HG03103 (cell line): ENCODE data around the gene LKAAEAR1.

Experiments used
- ATAC-seq: cut with Tn5 transposase; IDR thresholded peaks from one replicate; pipeline ENCODE4 v1.9.1; 2021; ENCODE audit warnings: low read depth; ENCODE audit not compliant: unreplicated experiment

LKAAEAR1 gene

DNA sequence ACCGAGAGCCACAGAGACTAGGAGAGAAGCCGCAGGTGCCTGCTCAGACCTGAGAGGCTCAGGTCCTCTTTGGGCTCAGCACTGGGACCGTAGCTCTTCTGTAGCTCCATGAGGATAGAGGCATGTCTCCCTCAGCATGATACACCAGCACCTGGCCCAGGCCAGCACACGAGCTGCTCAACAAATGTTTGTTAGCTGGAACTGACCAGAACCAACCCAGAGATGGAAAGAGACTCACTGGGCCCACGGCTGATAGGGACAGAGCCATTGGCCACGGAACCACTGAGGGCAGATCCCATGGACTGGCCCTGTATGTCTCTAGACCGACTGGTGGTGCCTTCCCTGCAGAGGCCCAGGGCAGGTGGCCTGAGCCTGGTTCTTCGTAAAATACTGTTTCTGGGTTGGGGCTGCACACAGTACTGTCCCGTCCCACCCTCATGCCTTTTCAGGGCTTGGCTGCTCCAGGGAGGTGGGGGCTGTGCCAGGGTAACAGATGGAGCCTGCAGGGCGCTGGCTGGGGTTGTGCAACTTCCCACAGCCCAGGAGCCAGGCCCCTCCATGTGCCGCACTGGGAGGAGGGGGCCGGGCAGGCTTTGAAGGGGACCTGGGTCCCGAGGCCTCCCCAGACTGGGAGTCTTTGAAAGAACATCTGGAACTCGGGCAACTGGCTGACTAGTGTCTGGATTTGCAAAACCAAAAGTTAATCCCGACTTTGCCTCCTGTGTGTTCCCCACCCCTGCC is 43.0 kb downstream of the LKAAEAR1 start:
- ATAC-seq, result no peak

DNA sequence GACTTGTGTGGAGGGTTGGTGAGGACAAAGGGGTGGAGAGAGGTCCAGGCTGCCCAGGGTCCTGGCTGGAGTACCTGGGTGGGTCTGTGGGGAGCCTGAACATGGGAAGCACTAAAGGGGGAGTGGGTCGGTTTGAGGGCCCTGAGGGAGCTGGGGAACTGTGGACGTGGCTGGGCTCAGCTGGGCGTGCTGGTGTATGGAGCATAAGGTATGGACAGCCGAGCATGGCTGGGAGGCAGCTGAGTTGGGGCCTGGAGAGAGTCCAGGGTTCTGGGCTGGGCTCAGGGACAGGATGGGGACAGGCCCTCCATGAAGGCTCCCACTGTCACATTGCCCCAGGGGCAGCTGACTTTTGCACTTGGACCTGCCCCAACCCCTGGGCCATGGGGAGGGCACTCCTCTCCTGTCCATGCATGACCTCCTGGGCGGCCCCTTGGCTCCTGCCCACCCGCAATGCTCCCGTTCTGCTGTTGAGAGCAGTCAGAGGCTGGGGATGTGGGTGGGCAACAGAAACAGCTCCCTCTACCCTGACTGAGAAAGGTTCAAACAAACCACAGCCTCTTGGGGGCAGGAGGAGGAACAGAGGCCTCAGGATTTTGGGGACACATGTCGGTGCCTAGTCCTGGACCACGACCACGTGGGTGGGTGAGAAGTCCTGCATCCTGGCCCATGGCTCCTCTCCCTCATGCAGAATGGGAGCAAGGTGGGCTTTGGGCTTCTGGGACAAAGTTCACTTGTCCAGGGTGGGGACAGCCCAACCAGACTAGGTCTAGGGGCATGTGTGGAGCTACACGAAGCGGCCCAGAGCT is 43.8 kb downstream of the LKAAEAR1 start:
- no peak for ATAC-seq

DNA sequence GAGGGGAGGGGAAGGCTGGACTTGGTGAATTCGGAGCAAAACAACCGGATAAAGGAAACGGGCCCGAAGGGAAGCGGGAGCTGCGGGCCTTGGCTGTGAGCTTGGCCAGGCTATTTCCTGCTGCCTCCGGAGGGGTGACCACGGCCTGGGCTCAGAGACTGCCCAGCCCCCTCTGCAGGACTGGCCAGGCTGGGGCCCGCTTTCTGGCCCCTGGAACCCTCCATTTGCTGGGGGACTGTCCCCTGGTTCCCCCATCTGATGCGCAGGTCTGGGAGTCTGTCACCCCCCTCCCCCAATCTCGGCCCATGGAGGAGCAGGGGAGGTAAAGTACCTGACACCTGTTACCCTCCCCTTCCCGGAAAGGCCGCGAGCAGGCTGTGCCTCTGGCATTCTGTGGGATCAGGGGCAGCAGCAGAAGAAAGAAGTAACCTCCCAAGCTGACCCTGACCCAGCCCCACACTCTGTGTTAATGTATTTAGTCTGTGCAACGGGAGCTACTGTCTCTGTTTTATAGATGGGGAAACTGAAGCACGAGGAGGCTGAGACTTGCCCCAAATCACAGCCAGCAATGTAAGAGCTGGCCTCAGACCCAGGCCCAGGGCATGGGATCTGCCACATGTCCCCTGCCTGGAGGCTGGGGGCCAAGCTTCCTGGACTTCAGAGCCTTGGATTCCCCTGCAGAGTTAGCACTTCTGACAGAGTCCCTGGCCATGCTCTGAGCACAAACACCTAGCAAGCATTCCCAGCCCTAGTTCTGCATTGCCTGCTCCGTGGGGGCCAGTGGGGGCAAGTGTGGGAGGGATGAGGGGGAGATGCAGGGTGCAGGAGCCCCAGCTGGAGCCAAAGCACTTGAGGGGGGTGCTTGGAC is 44.7 kb downstream of the LKAAEAR1 start:
- ATAC-seq, result no peak

DNA sequence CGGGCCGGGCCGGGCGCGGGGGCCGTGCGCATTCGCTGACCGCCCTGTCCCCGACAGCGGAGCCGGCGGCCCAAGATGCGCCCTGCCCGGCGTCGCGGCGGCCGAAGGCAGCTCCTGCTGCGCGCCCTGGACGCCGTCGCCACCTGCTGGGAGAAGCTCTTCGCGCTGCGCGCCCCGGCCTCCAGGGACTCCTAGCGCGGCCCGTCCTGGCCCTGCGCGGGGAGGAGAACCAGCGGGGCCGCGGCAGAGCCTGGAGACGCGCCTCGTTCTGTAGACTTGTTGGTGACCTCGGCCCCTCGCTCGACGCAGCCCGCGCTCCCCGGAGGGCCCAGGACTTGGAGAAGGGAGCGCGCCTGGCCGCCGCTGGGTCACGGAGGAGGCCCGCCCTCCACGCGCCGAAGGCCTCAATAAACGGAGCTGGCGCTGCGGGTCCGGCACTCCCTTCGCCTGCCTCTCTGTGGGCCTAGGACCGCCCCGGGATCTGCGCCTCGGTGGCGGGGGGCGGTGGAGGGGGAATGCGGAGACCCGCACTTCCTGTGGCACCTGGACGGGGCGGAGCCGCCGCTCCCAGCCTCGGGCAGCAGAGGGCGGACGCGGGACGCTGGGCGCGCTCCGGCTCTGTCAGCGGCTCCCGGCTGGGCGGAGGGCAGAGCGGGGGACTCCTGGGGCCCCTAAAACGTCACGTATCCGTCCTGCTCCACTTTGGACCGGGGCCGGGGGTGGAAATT is 45.5 kb downstream of the LKAAEAR1 start:
- peak; percentile 38 for ATAC-seq

DNA sequence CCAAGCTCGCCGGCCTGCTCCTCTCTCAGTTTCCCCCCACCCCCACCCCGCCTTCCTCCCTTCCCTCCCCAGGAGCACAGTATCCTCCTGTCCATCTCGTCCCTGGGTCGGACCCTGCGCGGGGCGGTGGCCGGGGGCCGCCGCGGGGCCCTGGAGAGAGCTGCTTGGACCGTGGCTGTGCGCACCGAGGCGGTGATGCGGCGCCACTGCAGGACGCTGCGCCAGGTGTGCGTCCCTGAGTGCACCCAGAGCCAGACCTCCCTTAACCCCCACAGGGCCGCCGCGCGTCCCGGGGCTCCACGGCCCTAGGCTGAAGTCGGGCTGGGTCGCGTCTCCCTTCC is 46.0 kb downstream of the LKAAEAR1 start:
- peak; percentile 14 for ATAC-seq

DNA sequence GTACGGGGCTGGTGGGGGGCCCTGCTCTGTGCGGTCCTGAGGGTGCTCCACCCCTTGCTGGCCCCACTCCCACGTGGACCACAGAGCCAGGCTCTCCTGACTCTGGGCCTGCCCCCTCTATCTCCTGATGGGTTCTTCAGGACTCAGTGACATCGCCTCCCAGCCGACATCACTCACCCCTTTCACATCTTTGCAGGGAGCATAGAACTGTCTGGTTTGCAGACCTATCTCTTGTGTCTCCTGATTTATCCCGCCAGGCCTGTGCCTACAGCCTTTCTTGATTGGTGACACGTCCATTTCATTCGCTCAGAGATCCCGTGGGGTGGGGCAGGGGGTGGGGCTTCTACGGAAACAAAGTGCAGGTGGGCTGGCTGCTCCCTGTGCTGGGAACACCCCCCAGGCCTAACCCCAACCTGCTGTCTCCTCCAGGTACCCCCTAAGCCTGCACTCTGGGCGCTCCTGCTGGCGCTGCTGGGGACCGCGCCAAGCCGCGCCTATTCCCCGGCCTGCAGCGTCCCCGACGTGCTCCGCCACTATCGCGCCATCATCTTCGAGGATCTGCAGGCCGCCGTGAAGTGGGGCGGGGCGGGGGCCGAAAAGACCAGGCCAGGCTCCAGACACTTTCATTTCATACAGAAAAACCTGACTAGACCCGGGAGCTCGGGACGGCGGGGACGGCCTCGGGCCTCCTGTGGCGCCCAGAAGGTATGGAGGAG is 46.5 kb downstream of the LKAAEAR1 start:
- ATAC-seq, result no peak

DNA sequence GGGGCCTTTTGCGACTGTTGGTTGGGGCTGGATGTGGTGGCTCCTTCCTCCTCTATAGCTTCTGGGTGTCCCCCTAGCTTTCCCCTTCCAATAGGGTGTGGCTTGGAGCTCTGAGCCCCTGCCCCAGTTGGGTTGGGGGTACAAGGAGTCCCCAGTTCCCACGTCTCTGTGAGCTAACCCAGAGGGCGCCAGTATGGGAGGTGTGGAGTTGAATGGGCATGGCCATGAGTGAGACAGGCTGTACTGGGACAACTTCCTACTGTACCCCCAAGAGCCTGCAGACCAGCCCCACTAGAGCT is 47.0 kb downstream of the LKAAEAR1 start:
- ATAC-seq, result no peak

DNA sequence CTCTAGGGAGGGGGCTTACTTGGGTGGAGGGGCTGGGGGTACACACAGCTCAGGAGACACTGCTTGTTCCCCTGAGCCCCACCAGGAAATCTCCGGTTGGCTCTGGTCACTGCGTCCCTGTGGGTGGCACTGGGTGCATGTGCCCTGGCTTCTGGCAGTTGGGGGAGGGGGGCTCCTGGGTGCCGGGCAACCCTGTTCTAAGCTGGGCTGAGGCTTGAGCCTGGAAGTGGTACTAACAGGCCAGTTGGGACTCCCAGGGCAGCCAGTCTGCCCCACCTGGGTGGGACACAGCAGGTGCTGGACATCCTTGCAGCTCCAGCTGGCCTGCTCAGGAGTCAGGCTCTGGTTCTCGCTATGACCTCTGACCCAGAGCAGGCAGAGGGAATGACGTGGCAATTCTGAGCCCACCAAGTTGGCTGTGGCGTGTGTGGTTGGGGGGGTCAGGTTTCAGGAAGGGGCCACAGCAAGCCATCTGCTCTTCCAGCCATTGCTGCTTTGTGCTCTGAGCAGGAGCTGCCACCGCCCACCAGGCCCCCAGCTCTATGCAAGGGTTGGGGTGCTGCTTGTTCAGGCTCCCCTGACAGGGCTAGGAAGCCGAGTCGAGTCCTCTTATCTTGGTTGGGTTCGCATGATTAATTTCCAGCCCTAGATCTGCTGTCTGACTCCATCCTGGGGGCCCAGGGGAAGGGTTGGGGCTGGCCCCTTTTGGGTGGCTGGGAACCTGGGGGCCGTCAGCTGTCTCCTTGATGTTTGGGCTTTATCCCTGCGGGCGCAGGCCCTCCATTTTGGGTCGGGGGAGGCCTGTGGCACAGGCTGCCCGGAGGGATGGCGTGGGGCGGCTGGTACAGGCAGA is 47.6 kb downstream of the LKAAEAR1 start:
- no peak for ATAC-seq

DNA sequence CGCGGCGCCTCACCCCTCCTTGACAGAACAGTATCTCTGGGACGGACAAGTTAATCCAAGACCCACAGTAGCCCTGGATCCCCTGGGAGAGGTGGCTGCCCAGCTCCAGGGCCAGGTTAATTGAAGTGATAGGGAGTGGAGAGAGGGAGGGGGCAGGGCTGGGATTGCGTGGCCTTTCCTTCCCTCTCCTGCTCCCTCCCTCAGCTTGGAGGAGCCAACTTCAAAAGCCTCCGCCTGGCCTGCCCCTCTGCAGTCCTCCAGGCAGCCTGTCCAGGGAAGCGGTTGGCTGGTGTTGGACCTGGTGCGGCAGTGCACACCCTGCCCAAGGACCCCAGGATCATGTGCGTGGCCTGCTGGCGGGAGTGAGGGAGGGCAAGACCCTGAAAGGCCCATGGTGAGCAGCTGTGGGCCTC is 48.3 kb downstream of the LKAAEAR1 start, which contains the start of gene C20orf204:
TSS of gene C20orf204 (plus strand) at position 250 of the 413 bp plus-strand sequence. CDS start at position 392, 142 bp downstream.
- no peak for ATAC-seq

DNA sequence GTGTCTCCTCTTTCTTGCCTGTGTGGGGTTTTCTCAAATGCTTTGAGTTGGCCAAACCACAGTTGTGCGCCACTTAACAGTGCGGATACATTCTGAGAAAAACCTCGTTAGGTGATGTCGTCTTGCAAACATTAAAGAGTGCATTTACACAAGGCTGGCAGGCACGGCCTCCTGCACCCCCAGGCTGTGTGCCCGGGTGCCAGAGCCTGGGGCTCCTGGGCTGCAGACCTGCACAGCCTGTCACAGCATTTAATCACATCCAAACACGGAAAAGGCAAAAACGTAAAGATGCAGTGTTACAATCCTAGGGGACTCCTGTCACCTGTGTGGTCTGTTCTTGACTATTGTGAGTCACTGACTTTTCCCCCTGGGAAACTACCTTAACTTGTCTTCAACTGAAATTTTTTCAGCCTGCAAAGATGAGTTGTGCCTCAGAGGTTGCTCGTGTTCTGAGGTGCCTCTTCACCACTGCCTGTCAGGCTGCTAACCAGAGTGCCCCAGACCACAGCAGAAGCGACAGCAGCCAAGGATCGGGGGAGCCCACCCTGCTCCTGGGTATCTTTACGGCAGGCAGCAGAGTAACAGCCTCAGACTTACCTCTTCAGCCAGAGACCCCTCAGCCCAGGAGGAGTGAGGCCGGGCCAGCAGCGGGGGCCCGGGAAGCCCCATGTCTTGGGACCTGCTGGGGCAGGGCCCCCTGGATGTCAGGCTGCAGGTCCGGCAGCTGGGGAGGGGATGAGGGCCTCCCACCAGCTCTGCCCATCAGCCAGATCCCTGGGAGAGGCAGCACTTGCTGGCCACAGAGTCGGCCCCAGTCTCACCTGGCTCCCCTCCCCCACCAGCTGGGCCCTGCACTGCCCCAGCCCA is 48.9 kb downstream of the LKAAEAR1 start:
- no peak for ATAC-seq

DNA sequence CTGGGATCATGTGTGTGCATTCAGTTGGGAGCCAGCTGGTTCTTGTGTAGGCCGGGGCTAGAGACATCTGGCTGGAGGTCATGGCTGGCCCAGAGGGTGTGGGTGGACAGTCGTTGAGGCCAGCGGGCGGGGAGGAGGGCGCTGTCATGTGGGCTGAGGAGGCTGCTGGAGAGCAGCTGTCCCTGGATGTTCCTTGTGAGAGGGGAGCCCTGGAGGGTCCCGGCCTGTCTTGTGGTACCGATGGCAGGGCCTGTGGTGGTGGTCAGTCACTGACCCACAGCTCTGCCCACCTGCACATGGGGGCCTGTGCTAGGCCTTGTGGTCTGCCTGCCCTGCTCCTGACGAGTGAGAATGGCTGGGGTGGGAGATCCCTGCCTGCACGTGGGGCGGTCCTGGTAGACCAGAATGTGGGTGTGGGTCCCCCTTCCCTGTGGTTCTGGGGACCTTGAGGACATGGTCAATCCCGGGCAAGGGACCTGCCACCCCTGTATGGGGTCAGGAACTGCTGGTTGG is 50.2 kb downstream of the LKAAEAR1 start:
- ATAC-seq, result no peak
